Endothelial cell of umbilical vein (primary cell): ENCODE results near the gene TMEM176A. TPM values are rescaled to one million over a fixed set of nuclear protein-coding genes. Genes with fewer than 3 reads are reported as not detected.

ENCODE experiments used
- BruUV-seq: library from RNA; stranded (reverse); fragments of 400-500 nt; replicated peaks from 2 replicates; lab custom pipeline; 2021; lab: Mats Ljungman, UMichigan
- CTCF ChIA-PET: fragments of 300-600, 350-600 bp; sonication (Branson Sonifier 250); formaldehyde crosslinking; loops from one replicate; lab custom pipeline; 2021; ENCODE audit warnings: antibody characterized with exemption, inconsistent platforms; lab: Charles Lee
- POLR2A ChIA-PET: fragments of 300-600, 350-600 bp; sonication (Branson Sonifier 250); formaldehyde crosslinking; loops from one replicate; lab custom pipeline; 2021; ENCODE audit warnings: antibody characterized with exemption, inconsistent platforms; lab: Charles Lee
- DNase-seq: peaks from one replicate; pipeline ENCODE4 v3.0.0-alpha.2; 2011; ENCODE audit warnings: low read depth, low spot score
- FAIRE-seq: peaks from 2 replicates; lab custom pipeline; 2011; peaks lifted over from hg19 to GRCh38; lab: Jason Lieb, UNC
- H2AFZ ChIP-seq: 2 replicates; pipeline ENCODE4 v1.6.0; 2012; ENCODE audit warnings: low read depth, low read length, control low read depth, inconsistent platforms
- H3K27ac ChIP-seq: 2 replicates; pipeline ENCODE4 v1.5.1; 2011; ENCODE audit warnings: low read depth, mild to moderate bottlenecking, control low read depth, low read length, moderate library complexity; ENCODE audit not compliant: insufficient read depth
- H3K27me3 ChIP-seq, 2 experiments: 2 replicates each; pipeline versions ENCODE4 v1.6.0 to v1.6.1; 2011; ENCODE audit warnings: low read length in 2 of 2, mixed read lengths in 1 of 2; ENCODE audit not compliant: control insufficient read depth in 2 of 2, insufficient read depth in 2 of 2
- H3K36me3 ChIP-seq, 2 experiments: 2 replicates in 1 of 2; 3 replicates in 1 of 2; pipeline ENCODE4 v1.5.1; 2011; ENCODE audit warnings: low read length in 2 of 2, mild to moderate bottlenecking in 1 of 2, moderate library complexity in 1 of 2; ENCODE audit not compliant: control insufficient read depth in 2 of 2, insufficient read depth in 2 of 2; ENCODE audit errors: extremely low read depth in 1 of 2
- H3K4me1 ChIP-seq: 3 replicates; pipeline ENCODE4 v1.5.1; 2011; ENCODE audit warnings: mild to moderate bottlenecking, low read length; ENCODE audit not compliant: control insufficient read depth, insufficient read depth; ENCODE audit errors: extremely low read depth
- H3K4me2 ChIP-seq: 2 replicates; pipeline ENCODE4 v1.6.1; 2011; ENCODE audit warnings: low read length, control low read depth, mixed read lengths; ENCODE audit not compliant: insufficient read depth
- H3K4me3 ChIP-seq, 3 experiments: fragments of 200-600 bp in 1 of 3; sonication (generic), shearing (Covaris generic) in 1 of 3; replicated peaks in 1 of 3; 2 replicates each; pipeline ENCODE4 v1.5.1; 2011 to 2016; ENCODE audit warnings: control low read depth in 3 of 3, low read length in 3 of 3, mild to moderate bottlenecking in 2 of 3, inconsistent platforms in 1 of 3, low read depth in 1 of 3, moderate library complexity in 1 of 3; ENCODE audit not compliant: insufficient read depth in 1 of 3
- H3K79me2 ChIP-seq: 2 replicates; pipeline ENCODE4 v1.6.0; 2012; ENCODE audit warnings: low read length, inconsistent platforms; ENCODE audit not compliant: control insufficient read depth, insufficient read depth
- H3K9ac ChIP-seq: replicated peaks from 2 replicates; pipeline ENCODE3; 2011; ENCODE audit warnings: low read length, control low read depth; ENCODE audit not compliant: insufficient read depth; ENCODE audit errors: extremely low read depth
- H3K9me1 ChIP-seq: replicated peaks from 3 replicates; pipeline ENCODE4 v1.6.0; 2011; ENCODE audit warnings: mild to moderate bottlenecking, low read length; ENCODE audit not compliant: control insufficient read depth, insufficient read depth; ENCODE audit errors: extremely low read depth
- H3K9me3 ChIP-seq: replicated peaks from 2 replicates; pipeline ENCODE4 v1.5.1; 2012; ENCODE audit warnings: low read length, inconsistent platforms; ENCODE audit not compliant: control insufficient read depth, insufficient read depth
- H4K20me1 ChIP-seq: replicated peaks from 2 replicates; pipeline ENCODE3; 2011; ENCODE audit warnings: mild to moderate bottlenecking, low read length; ENCODE audit not compliant: control insufficient read depth, insufficient read depth; ENCODE audit errors: extremely low read depth
- CTCF ChIP-seq, 2 donors: IDR thresholded peaks; 1 replicate in 1 of 2; 2 replicates in 1 of 2; pipeline ENCODE4 v1.5.1; 2011; ENCODE audit warnings: low read length in 2 of 2, mild to moderate bottlenecking in 2 of 2, moderate library complexity in 2 of 2, control low read depth in 1 of 2, inconsistent platforms in 1 of 2, low read depth in 1 of 2; ENCODE audit not compliant: insufficient read depth in 1 of 2; ENCODE audit errors: extremely low read depth in 1 of 2
- EZH2 ChIP-seq: IDR thresholded peaks from 2 replicates; pipeline ENCODE4 v1.6.1; 2012; ENCODE audit warnings: borderline replicate concordance, low read depth, mild to moderate bottlenecking, moderate library complexity, low read length, inconsistent platforms; ENCODE audit not compliant: severe bottlenecking
- FOS ChIP-seq: IDR thresholded peaks from 2 replicates; pipeline ENCODE4 v1.6.1; 2011; ENCODE audit warnings: mild to moderate bottlenecking, low read length, moderate library complexity, borderline replicate concordance; ENCODE audit not compliant: insufficient read depth
- GATA2 ChIP-seq: IDR thresholded peaks from 2 replicates; pipeline ENCODE4 v1.7.0; 2011; ENCODE audit warnings: low read depth, mild to moderate bottlenecking, moderate library complexity, mixed read lengths, low read length; ENCODE audit not compliant: insufficient read length, insufficient read depth
- JUN ChIP-seq: IDR thresholded peaks from 2 replicates; pipeline ENCODE4 v1.6.1; 2011; ENCODE audit warnings: borderline replicate concordance, low read depth; ENCODE audit not compliant: insufficient read length, insufficient read depth
- MAX ChIP-seq: IDR thresholded peaks from 2 replicates; pipeline ENCODE4 v1.6.1; 2011; ENCODE audit not compliant: insufficient read depth, insufficient read length
- MYC ChIP-seq: IDR thresholded peaks from one replicate; pipeline ENCODE4 v1.6.1; 2011; ENCODE audit warnings: mild to moderate bottlenecking, low read depth, low read length
- POLR2A ChIP-seq: IDR thresholded peaks from 2 replicates; pipeline ENCODE4 v1.6.1; 2012; ENCODE audit warnings: low read depth, mild to moderate bottlenecking, control low read depth, low read length
- POLR2AphosphoS5 ChIP-seq: IDR thresholded peaks from 2 replicates; pipeline ENCODE4 v1.6.1; 2012; ENCODE audit warnings: low read depth, mild to moderate bottlenecking, control low read depth, low read length, moderate library complexity; ENCODE audit not compliant: insufficient read depth
- dilution Hi-C: fragments of 300-500 bp; cut with MboI; formaldehyde crosslinking; loops from one replicate; pipeline ENCODE4 v1.15.0; 2019; ENCODE audit warnings: low sequenced_read_pairs; ENCODE audit not compliant: extremely low pct_ligation_motif_present
- intact Hi-C: fragments of 100-400 bp; cut with micrococcal nuclease; formaldehyde crosslinking; loops from one replicate; pipeline ENCODE4 v1.10.0; 2022
- polyA plus RNA-seq, 4 experiments: library from polyadenylated mRNA; depleted of rRNA in 3 of 4; stranded (reverse) in 3 of 4; unstranded in 1 of 4; fragments of >200 nt; gene quantifications; 2 replicates each; pipeline versions ENCODE4 v1.2.1 to v1.2.3, GENCODE V29; 2011 to 2012; ENCODE audit warnings: missing spikeins in 1 of 4
- total RNA-seq: library from RNA; stranded (reverse); gene quantifications from 2 replicates; pipeline ENCODE4 v1.2.3, GENCODE V29; 2021

The TMEM176A gene
- total and polyA plus RNA-seq, 2 donors (not counting 3 experiments of a cell fraction or from before 2014, with no cell fraction given): not detected

GRCh38 chr7:150803161-150803860 lies 2.7 kb downstream of the TMEM176A start:
- Histone ChIP-seq H3K36me3 (no peaks in the 10 kb centered on the region), H3K79me2 (no peaks in the 10 kb centered on the region), H4K20me1 (no peaks in the 10 kb centered on the region), H3K4me2 (no peak overlapping the region), H3K9me3 (no peaks in the 10 kb centered on the region), H3K4me3 (no peak overlapping the region), H3K9ac (no peak overlapping the region), H2AFZ (no peak overlapping the region), H3K27me3 (peaks cover 41 to 46% of the 10 kb centered on the region in 2 experiments), H3K9me1 (no peaks in the 10 kb centered on the region), H3K4me1 (no peaks in the 10 kb centered on the region), H3K27ac (no peak overlapping the region)
- POLR2A ChIA-PET: no interaction called here
- TF ChIP-seq MYC (no peak), FOS (no peak), POLR2A (no peak), CTCF (IDR thresholded peaks at IDR 0.05; ENCODE audit: extremely low read depth in 1 of 2, insufficient read depth in 1 of 2, low read depth in 1 of 2, low read length in 2 of 2) (no peak), POLR2AphosphoS5 (no peak), JUN (no peak), EZH2 (no peak), GATA2 (no peak), MAX (no peak)
- no peak for FAIRE-seq
- intact Hi-C loops: no loop called here
- DNase-seq: no peak
- no TSS peak for BruUV-seq
- dilution Hi-C loops: no loop called here
- CTCF ChIA-PET: no interaction called here
